Measurements from ENCODE around the gene RFESD. TPM values are rescaled to one million over a fixed set of nuclear protein-coding genes. Genes with fewer than 3 reads are reported as not detected.

RFESD gene
- polyA plus RNA-seq, 3 donors = 0.15 to 1.4 (median 0.24) TPM

DNA sequence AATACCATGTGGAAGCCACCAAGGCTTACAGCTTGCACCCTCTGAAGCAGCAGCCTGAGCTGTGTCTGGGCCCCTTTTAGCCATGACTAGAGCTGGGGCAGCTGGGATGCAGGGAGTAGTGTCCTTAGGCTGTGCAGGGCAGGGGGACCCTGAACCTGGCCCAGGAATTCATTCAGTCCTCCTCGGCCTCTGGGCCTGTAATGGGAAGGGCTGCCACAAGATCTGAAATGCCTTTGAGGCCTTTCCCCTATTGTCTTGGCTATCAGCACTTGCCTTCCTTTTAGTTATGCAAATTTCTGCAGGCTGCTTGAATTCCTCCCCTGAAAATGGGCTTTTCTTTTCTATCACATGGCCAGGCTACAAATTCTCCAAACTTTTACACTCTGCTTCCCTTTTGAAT lies 17.6 kb upstream of the RFESD start:
- intact Hi-C loops (cut with micrococcal nuclease) = no loop called here
- Histone ChIP-seq H4K20me1 (ENCODE audit: insufficient read depth, low read length) (no peaks in the 10 kb centered on the region), H3K4me2 (replicated peaks; ENCODE audit: extremely low read depth, low read length, poor library complexity, severe bottlenecking) (no peak overlapping the region), H3K27ac (ENCODE audit: low read depth in 1 of 2, low read length in 2 of 2) (no peak overlapping the region), H3K9ac (ENCODE audit: insufficient read depth, low read length, poor library complexity, severe bottlenecking) (no peak overlapping the region), H3K36me3 (replicated peaks in 1 of 2; ENCODE audit: control insufficient read depth in 1 of 2, insufficient read depth in 2 of 2, low read length in 2 of 2) (no peaks in the 10 kb centered on the region), H3K9me3 (replicated peaks in 1 of 2; ENCODE audit: control insufficient read depth in 1 of 2, insufficient read depth in 1 of 2, low read length in 2 of 2) (peaks cover 0 to 3% of the 10 kb centered on the region in 2 donors), H3K79me2 (ENCODE audit: insufficient read depth, low read length) (no peaks in the 10 kb centered on the region), H2AFZ (ENCODE audit: insufficient read depth, low read depth, low read length, poor library complexity, severe bottlenecking) (no peak overlapping the region), H3K4me1 (ENCODE audit: control insufficient read depth in 1 of 2, insufficient read depth in 2 of 2, low read length in 2 of 2) (peaks cover 0 to 7% of the 10 kb centered on the region in 2 donors), H3K4me3 (replicated peaks in 1 of 3; ENCODE audit: low read depth in 2 of 3, low read length in 3 of 3) (no peak overlapping the region), H3K27me3 (ENCODE audit: control insufficient read depth in 2 of 2, insufficient read depth in 2 of 2, low read length in 2 of 2) (no peaks in the 10 kb centered on the region)
- H3K9me3 Mint-ChIP-seq = peaks cover 0 to 9% (median 5%) of the 10 kb centered on the region in 7 donors
- peaks cover 0 to 4% (median 2%) of the 10 kb centered on the region in 3 donors for H3K27me3 Mint-ChIP-seq (ENCODE audit: low read depth in 3 of 3)
- no peak for TF ChIP-seq CTCF (IDR thresholded peaks at IDR 0.05)
- H3K36me3 Mint-ChIP-seq = no peaks in the 10 kb centered on the region
- no peak overlapping the region for H3K27ac Mint-ChIP-seq
- no peak for DNase-seq
- H3K4me3 Mint-ChIP-seq = no peak overlapping the region
- peaks cover 14% of the 10 kb centered on the region for H3K4me1 Mint-ChIP-seq
- 100% methylated on average over 1 of the region's 1 CpG for WGBS (ENCODE audit: insufficient coverage)

- Mint-ChIP-seq H3K4me3 (no peak overlapping the region), H3K36me3 (no peaks in the 10 kb centered on the region), H3K27ac (no peak overlapping the region), H3K27me3 (ENCODE audit: low read depth in 3 of 3) (peaks cover 2 to 4% (median 2%) of the 10 kb centered on the region in 3 donors), H3K4me1 (peaks cover 14% of the 10 kb centered on the region), H3K9me3 (peaks cover 0 to 9% (median 5%) of the 10 kb centered on the region in 7 donors)
- TF ChIP-seq CTCF (IDR thresholded peaks at IDR 0.05) = no peak
- H3K36me3 ChIP-seq (replicated peaks in 1 of 2; ENCODE audit: control insufficient read depth in 1 of 2, insufficient read depth in 2 of 2, low read length in 2 of 2) = no peaks in the 10 kb centered on the region
- H3K4me2 ChIP-seq (replicated peaks; ENCODE audit: extremely low read depth, low read length, poor library complexity, severe bottlenecking) = no peak overlapping the region
- intact Hi-C loops (cut with micrococcal nuclease) = no loop called here
- DNase-seq = peak in 1 of 3 donors; percentile 11
- no peak overlapping the region for H3K4me3 ChIP-seq (replicated peaks in 1 of 3; ENCODE audit: low read depth in 2 of 3, low read length in 3 of 3)
- H3K9me3 ChIP-seq (replicated peaks in 1 of 2; ENCODE audit: control insufficient read depth in 1 of 2, insufficient read depth in 1 of 2, low read length in 2 of 2) = peaks cover 0 to 3% of the 10 kb centered on the region in 2 donors
- no peak overlapping the region for H2AFZ ChIP-seq (ENCODE audit: insufficient read depth, low read depth, low read length, poor library complexity, severe bottlenecking)
- H3K79me2 ChIP-seq (ENCODE audit: insufficient read depth, low read length) = no peaks in the 10 kb centered on the region
- 89% methylated on average over 1 of the region's 5 CpGs for WGBS (ENCODE audit: insufficient coverage)
- H3K27ac ChIP-seq (ENCODE audit: low read depth in 1 of 2, low read length in 2 of 2) = no peak overlapping the region
- no peak overlapping the region for H3K9ac ChIP-seq (ENCODE audit: insufficient read depth, low read length, poor library complexity, severe bottlenecking)
- H4K20me1 ChIP-seq (ENCODE audit: insufficient read depth, low read length) = no peaks in the 10 kb centered on the region
- peaks cover 0 to 7% of the 10 kb centered on the region in 2 donors for H3K4me1 ChIP-seq (ENCODE audit: control insufficient read depth in 1 of 2, insufficient read depth in 2 of 2, low read length in 2 of 2)
- H3K27me3 ChIP-seq (ENCODE audit: control insufficient read depth in 2 of 2, insufficient read depth in 2 of 2, low read length in 2 of 2) = no peaks in the 10 kb centered on the region
These were observed 16.1 kb upstream of the RFESD start for GRCh38 chr5:95630394-95630917.
